Keratinocyte (primary cell): Measurements from ENCODE around the gene GATAD2B. TPM values are rescaled to one million over a fixed set of nuclear protein-coding genes. Genes with fewer than 3 reads are reported as not detected.

Experiments used
- DNase-seq: peaks from one replicate; pipeline ENCODE4 v3.0.0-alpha.2; 2011; ENCODE audit warnings: low read depth, missing footprints, low spot score
- FAIRE-seq: peaks from 2 replicates; lab custom pipeline; 2011; peaks lifted over from hg19 to GRCh38; lab: Jason Lieb, UNC
- H2AFZ ChIP-seq: 2 replicates; pipeline ENCODE4 v1.6.0; 2012; ENCODE audit warnings: low read length, control low read depth, inconsistent platforms; ENCODE audit not compliant: control insufficient read depth
- H3K27ac ChIP-seq: 2 replicates; pipeline ENCODE4 v1.5.1; 2011; ENCODE audit warnings: low read length; ENCODE audit not compliant: control insufficient read depth, insufficient read depth
- H3K27me3 ChIP-seq: 3 replicates; pipeline ENCODE4 v1.6.0; 2011; ENCODE audit warnings: low read length; ENCODE audit not compliant: control insufficient read depth, insufficient read depth; ENCODE audit errors: extremely low read depth
- H3K36me3 ChIP-seq, 2 experiments: 2 replicates in 1 of 2; 3 replicates in 1 of 2; pipeline ENCODE4 v1.5.1; 2011; ENCODE audit warnings: low read length in 2 of 2, mild to moderate bottlenecking in 1 of 2; ENCODE audit not compliant: control insufficient read depth in 2 of 2, insufficient read depth in 2 of 2; ENCODE audit errors: extremely low read depth in 1 of 2
- H3K4me1 ChIP-seq: 3 replicates; pipeline ENCODE4 v1.5.1; 2011; ENCODE audit warnings: low read length; ENCODE audit not compliant: control insufficient read depth, insufficient read depth; ENCODE audit errors: extremely low read depth
- H3K4me2 ChIP-seq: 3 replicates; pipeline ENCODE4 v1.6.0; 2011; ENCODE audit warnings: low read depth, low read length; ENCODE audit not compliant: control insufficient read depth, insufficient read depth; ENCODE audit errors: extremely low read depth
- H3K4me3 ChIP-seq, 3 experiments: fragments of 200-600 bp in 1 of 3; sonication (generic) in 1 of 3; 2 replicates in 2 of 3; 3 replicates in 1 of 3; pipeline ENCODE4 v1.5.1; 2011 to 2016; ENCODE audit warnings: low read length in 3 of 3, mild to moderate bottlenecking in 3 of 3, control low read depth in 2 of 3, inconsistent platforms in 1 of 3, low read depth in 1 of 3, mixed read lengths in 1 of 3, mixed run types in 1 of 3, moderate library complexity in 1 of 3; ENCODE audit not compliant: control insufficient read depth in 2 of 3, insufficient read depth in 2 of 3; ENCODE audit errors: extremely low read depth in 1 of 3
- H3K79me2 ChIP-seq: 2 replicates; pipeline ENCODE4 v1.6.0; 2012; ENCODE audit warnings: low read length; ENCODE audit not compliant: control insufficient read depth, insufficient read depth
- H3K9ac ChIP-seq: 3 replicates; pipeline ENCODE4 v1.6.0; 2011; ENCODE audit warnings: low read length; ENCODE audit not compliant: control insufficient read depth, insufficient read depth; ENCODE audit errors: extremely low read depth
- H3K9me1 ChIP-seq: 3 replicates; pipeline ENCODE4 v1.6.0; 2011; ENCODE audit warnings: low read length; ENCODE audit not compliant: control insufficient read depth, insufficient read depth; ENCODE audit errors: extremely low read depth
- H3K9me3 ChIP-seq: 2 replicates; pipeline ENCODE4 v1.5.1; 2012; ENCODE audit warnings: low read depth, low read length; ENCODE audit not compliant: control insufficient read depth
- H4K20me1 ChIP-seq: 3 replicates; pipeline ENCODE4 v1.6.0; 2011; ENCODE audit warnings: low read length; ENCODE audit not compliant: control insufficient read depth, insufficient read depth; ENCODE audit errors: extremely low read depth
- CTCF ChIP-seq, 3 experiments: IDR thresholded peaks in 1 of 3; conservative IDR thresholded peaks in 1 of 3; optimal IDR thresholded peaks in 1 of 3; 2 replicates in 2 of 3; 3 replicates in 1 of 3; pipeline versions ENCODE3 to v1.5.1; 2011; ENCODE audit warnings: low read length in 3 of 3, mild to moderate bottlenecking in 3 of 3, moderate library complexity in 2 of 3, control low read depth in 1 of 3, inconsistent platforms in 1 of 3; ENCODE audit not compliant: insufficient read depth in 2 of 3; ENCODE audit errors: extremely low read depth in 1 of 3
- EZH2 ChIP-seq: IDR thresholded peaks from one replicate; pipeline ENCODE4 v1.6.1; 2012; ENCODE audit warnings: inconsistent platforms, mild to moderate bottlenecking, low read length, moderate library complexity
- dilution Hi-C: fragments of 300-500 bp; cut with MboI; formaldehyde crosslinking; loops from one replicate; pipeline ENCODE4 v1.7.0; 2020; ENCODE audit warnings: low sequenced_read_pairs; ENCODE audit not compliant: extremely low pct_ligation_motif_present
- polyA plus RNA-seq, 5 experiments: library from polyadenylated mRNA; depleted of rRNA in 3 of 5; stranded (reverse) in 3 of 5; stranded (forward) in 1 of 5; unstranded in 1 of 5; fragments of >200 nt; gene quantifications; 1 replicate in 1 of 5; 2 replicates in 3 of 5; 3 replicates in 1 of 5; pipeline versions ENCODE4 v1.2.1 to v1.2.3, GENCODE V29; 2011 to 2012; ENCODE audit warnings: missing spikeins in 2 of 5, low read depth in 1 of 5, low replicate concordance in 1 of 5

The GATAD2B gene
- polyA plus RNA-seq, 1 donor (not counting 4 experiments of a cell fraction or from before 2014, with no cell fraction given): 6.1 TPM

GRCh38 chr1:153928791-153929341, 6.1 kb upstream of the GATAD2B start:
- dilution Hi-C loops: no loop called here
- no peak overlapping the region for H3K4me3 ChIP-seq
- no peaks in the 10 kb centered on the region for H3K27me3 ChIP-seq
- no peaks in the 10 kb centered on the region for H3K79me2 ChIP-seq
- H3K9ac ChIP-seq: no peak overlapping the region
- no peaks in the 10 kb centered on the region for H4K20me1 ChIP-seq
- H3K4me2 ChIP-seq: no peak overlapping the region
- H3K9me3 ChIP-seq: no peaks in the 10 kb centered on the region
- H3K36me3 ChIP-seq: peaks cover 0 to 21% of the 10 kb centered on the region in 2 experiments
- peaks cover 5% of the 10 kb centered on the region for H3K4me1 ChIP-seq
- DNase-seq: no peak
- H2AFZ ChIP-seq: no peak overlapping the region
- no peaks in the 10 kb centered on the region for H3K9me1 ChIP-seq
- no peak for FAIRE-seq
- no peak overlapping the region for H3K27ac ChIP-seq
- TF ChIP-seq CTCF (optimal IDR thresholded peaks at IDR 0.05 in 1 of 3, IDR thresholded peaks at IDR 0.05 in 1 of 3, conservative IDR thresholded peaks at IDR 0.05 in 1 of 3; ENCODE audit: extremely low read depth in 1 of 3, insufficient read depth in 2 of 3, low read length in 3 of 3): no peak
- no peak for TF ChIP-seq EZH2

- Histone ChIP-seq H3K27ac (no peak overlapping the region), H3K9ac (no peak overlapping the region), H3K9me3 (no peaks in the 10 kb centered on the region), H3K4me2 (no peak overlapping the region), H3K4me3 (no peak overlapping the region), H2AFZ (no peak overlapping the region), H3K9me1 (no peaks in the 10 kb centered on the region), H3K27me3 (no peaks in the 10 kb centered on the region), H3K4me1 (peaks cover 8% of the 10 kb centered on the region), H3K36me3 (peaks cover 0 to 17% of the 10 kb centered on the region in 2 experiments), H3K79me2 (no peaks in the 10 kb centered on the region), H4K20me1 (no peaks in the 10 kb centered on the region)
- FAIRE-seq (no peak), DNase-seq (no peak)
- TF ChIP-seq EZH2 (no peak), CTCF (optimal IDR thresholded peaks at IDR 0.05 in 1 of 3, IDR thresholded peaks at IDR 0.05 in 1 of 3, conservative IDR thresholded peaks at IDR 0.05 in 1 of 3; ENCODE audit: extremely low read depth in 1 of 3, insufficient read depth in 2 of 3, low read length in 3 of 3) (no peak)
- dilution Hi-C loops: no loop called here
Observed at GRCh38 chr1:153928245-153928644, 5.5 kb upstream of the GATAD2B start.
